LHCN-M2 (cell line): ENCODE results near the gene MAST4. TPM values are rescaled to one million over a fixed set of nuclear protein-coding genes. Genes with fewer than 3 reads are reported as not detected.
A peak's percentile ranks its signal among the peaks of the same experiment; 100 is the strongest.

Experiments used
- DNase-seq: peaks from one replicate; pipeline ENCODE4 v3.0.0-alpha.2; 2012; ENCODE audit warnings: low read depth
- total RNA-seq: library from RNA; depleted of rRNA; stranded (reverse); fragments of >200 nt; gene quantifications from 2 replicates; pipeline ENCODE4 v1.2.3, GENCODE V29; 2014

Gene MAST4
- total RNA-seq, 1 experiment from 2014 or later, result 10.7 TPM

GRCh38 chr5:66603881-66604280, 7.7 kb downstream of the MAST4 start:
- no peak for DNase-seq

- DNase-seq, result no peak
These were observed 10.5 kb downstream of the MAST4 start for GRCh38 chr5:66606713-66607112.

GRCh38 chr5:66608501-66608900, 12.3 kb downstream of the MAST4 start:
- no peak for DNase-seq

GRCh38 chr5:66609615-66610014, 13.4 kb downstream of the MAST4 start:
- DNase-seq, result no peak

GRCh38 chr5:66612226-66612625, 16.0 kb downstream of the MAST4 start:
- no peak for DNase-seq

- no peak for DNase-seq
These were observed 18.9 kb downstream of the MAST4 start for GRCh38 chr5:66615136-66615535.

- no peak for DNase-seq
These were observed 19.7 kb downstream of the MAST4 start for GRCh38 chr5:66615894-66616293.

- no peak for DNase-seq
These were observed 20.5 kb downstream of the MAST4 start for GRCh38 chr5:66616520-66617225.

GRCh38 chr5:66617226-66617861, 21.2 kb downstream of the MAST4 start:
- no peak for DNase-seq

- no peak for DNase-seq
These were observed 22.0 kb downstream of the MAST4 start for GRCh38 chr5:66617991-66618768.

- DNase-seq, result no peak
These were observed 24.5 kb downstream of the MAST4 start for GRCh38 chr5:66620711-66621110.

- DNase-seq, result no peak
These were observed 25.0 kb downstream of the MAST4 start for GRCh38 chr5:66621146-66621545.

GRCh38 chr5:66621736-66622135, 25.5 kb downstream of the MAST4 start:
- no peak for DNase-seq

GRCh38 chr5:66628561-66628960, 32.4 kb downstream of the MAST4 start:
- no peak for DNase-seq

- DNase-seq, result peak; percentile 5
These were observed 33.3 kb downstream of the MAST4 start for GRCh38 chr5:66629446-66629845.

- DNase-seq, result no peak
These were observed 37.6 kb downstream of the MAST4 start for GRCh38 chr5:66633754-66634153.

GRCh38 chr5:66634601-66635000, 38.4 kb downstream of the MAST4 start:
- DNase-seq, result no peak

GRCh38 chr5:66637994-66638393, 41.8 kb downstream of the MAST4 start:
- no peak for DNase-seq

GRCh38 chr5:66639037-66639436, 42.8 kb downstream of the MAST4 start:
- no peak for DNase-seq

GRCh38 chr5:66642538-66642937, 46.3 kb downstream of the MAST4 start:
- no peak for DNase-seq

GRCh38 chr5:66643387-66643786, 47.2 kb downstream of the MAST4 start:
- no peak for DNase-seq

- DNase-seq, result no peak
These were observed 47.9 kb downstream of the MAST4 start for GRCh38 chr5:66644111-66644510.

GRCh38 chr5:66645039-66645438, 48.8 kb downstream of the MAST4 start:
- no peak for DNase-seq
